Activated CD4-positive, alpha-beta T cell treated with anti-CD3 and anti-CD28 coated beads for 1 hour (primary cell): ENCODE measurements around the gene SMAP1.

Experiments used
- DNase-seq: peaks from one replicate; pipeline ENCODE4 v3.0.0-alpha.2; 2020

Gene SMAP1

GRCh38 chr6:70903665-70904452 is 236.2 kb downstream of the SMAP1 start:
- no peak for DNase-seq

- no peak for DNase-seq
Observed at GRCh38 chr6:70905742-70906141, 238.1 kb downstream of the SMAP1 start.
